Effector memory CD8-positive, alpha-beta T cell (primary cell): ENCODE measurements around the gene HOXC9.

ENCODE experiments used
- ATAC-seq: fragments of 150-1000 bp; cut with Tn5 transposase; replicated peaks from 2 replicates; pipeline ENCODE4 v1.10.0; 2021; ENCODE audit warnings: mild to moderate bottlenecking, moderate library complexity
- DNase-seq, 3 experiments: peaks; one replicate each; pipeline ENCODE4 v3.0.0; 2021
- H3K27ac Mint-ChIP-seq, 2 donors: one replicate each; pipeline ENCODE4 v1.8.0; 2022; ENCODE audit warnings: mild to moderate bottlenecking in 2 of 2, mixed read lengths in 2 of 2, moderate library complexity in 2 of 2
- H3K27me3 Mint-ChIP-seq, 2 donors: one replicate each; pipeline ENCODE4 v1.8.0; 2022; ENCODE audit warnings: mixed read lengths in 2 of 2
- H3K36me3 Mint-ChIP-seq: one replicate; pipeline ENCODE4 v1.8.0; 2022; ENCODE audit warnings: mild to moderate bottlenecking, moderate library complexity, mixed read lengths; ENCODE audit not compliant: insufficient read depth
- H3K4me1 Mint-ChIP-seq, 2 donors: one replicate each; pipeline ENCODE4 v1.8.0; 2022; ENCODE audit warnings: low read depth in 2 of 2, mixed read lengths in 2 of 2
- H3K4me3 Mint-ChIP-seq, 2 donors: one replicate each; pipeline ENCODE4 v1.8.0; 2022; ENCODE audit warnings: mild to moderate bottlenecking in 2 of 2, mixed read lengths in 2 of 2, moderate library complexity in 2 of 2
- H3K9me3 Mint-ChIP-seq, 2 donors: one replicate each; pipeline ENCODE4 v1.8.0; 2022; ENCODE audit warnings: mixed read lengths in 2 of 2

The HOXC9 gene

GRCh38 chr12:54001283-54002187, 1.6 kb downstream of the HOXC9 start:
- Mint-ChIP-seq H3K27me3 (peaks cover 99 to 100% of the 10 kb centered on the region in 2 donors), H3K27ac (no peak overlapping the region), H3K36me3 (peaks cover 13% of the 10 kb centered on the region), H3K4me3 (no peak overlapping the region), H3K9me3 (no peaks in the 10 kb centered on the region), H3K4me1 (peaks cover 14 to 17% of the 10 kb centered on the region in 2 donors)
- no peak for DNase-seq
- ATAC-seq: no peak

GRCh38 chr12:54002278-54002914, 2.4 kb downstream of the HOXC9 start:
- Mint-ChIP-seq H3K9me3 (no peaks in the 10 kb centered on the region), H3K27ac (no peak overlapping the region), H3K4me3 (no peak overlapping the region), H3K27me3 (peaks cover 99 to 100% of the 10 kb centered on the region in 2 donors), H3K36me3 (peaks cover 13% of the 10 kb centered on the region), H3K4me1 (peaks cover 13% of the 10 kb centered on the region in 2 donors)
- DNase-seq (no peak), ATAC-seq (no peak)

GRCh38 chr12:54002915-54003389, 3.0 kb downstream of the HOXC9 start:
- H3K27ac Mint-ChIP-seq: no peak overlapping the region
- H3K36me3 Mint-ChIP-seq: peaks cover 13% of the 10 kb centered on the region
- peaks cover 99 to 100% of the 10 kb centered on the region in 2 donors for H3K27me3 Mint-ChIP-seq
- no peak for ATAC-seq
- H3K4me1 Mint-ChIP-seq: peaks cover 9 to 13% of the 10 kb centered on the region in 2 donors
- DNase-seq: no peak
- no peaks in the 10 kb centered on the region for H3K9me3 Mint-ChIP-seq
- no peak overlapping the region for H3K4me3 Mint-ChIP-seq

GRCh38 chr12:54003625-54004024, 3.7 kb downstream of the HOXC9 start:
- Mint-ChIP-seq H3K4me3 (no peak overlapping the region), H3K27me3 (peaks cover 98 to 100% of the 10 kb centered on the region in 2 donors), H3K27ac (no peak overlapping the region), H3K9me3 (no peaks in the 10 kb centered on the region), H3K4me1 (peaks cover 9 to 13% of the 10 kb centered on the region in 2 donors), H3K36me3 (peaks cover 12% of the 10 kb centered on the region)
- no peak for ATAC-seq
- no peak for DNase-seq

GRCh38 chr12:54004063-54004840, 4.3 kb downstream of the HOXC9 start:
- H3K27me3 Mint-ChIP-seq: peaks cover 98 to 100% of the 10 kb centered on the region in 2 donors
- H3K4me3 Mint-ChIP-seq: no peak overlapping the region
- no peak for DNase-seq
- H3K36me3 Mint-ChIP-seq: peaks cover 14% of the 10 kb centered on the region
- H3K27ac Mint-ChIP-seq: no peak overlapping the region
- peaks cover 11 to 15% of the 10 kb centered on the region in 2 donors for H3K4me1 Mint-ChIP-seq
- H3K9me3 Mint-ChIP-seq: no peaks in the 10 kb centered on the region
- no peak for ATAC-seq

GRCh38 chr12:54004841-54005530, 5.0 kb downstream of the HOXC9 start:
- Mint-ChIP-seq H3K4me3 (no peak overlapping the region), H3K27me3 (peaks cover 98 to 100% of the 10 kb centered on the region in 2 donors), H3K27ac (peak overlapping the region in 1 of 2 donors; percentile 26), H3K4me1 (peaks cover 9 to 18% of the 10 kb centered on the region in 2 donors), H3K36me3 (peaks cover 17% of the 10 kb centered on the region), H3K9me3 (no peaks in the 10 kb centered on the region)
- ATAC-seq (no peak), DNase-seq (no peak)

- Mint-ChIP-seq H3K4me1 (peaks cover 9 to 20% of the 10 kb centered on the region in 2 donors), H3K9me3 (no peaks in the 10 kb centered on the region), H3K27me3 (peaks cover 98 to 100% of the 10 kb centered on the region in 2 donors), H3K4me3 (peak overlapping the region in 1 of 2 donors; percentile 81), H3K27ac (peak overlapping the region in 1 of 2 donors; percentile 26), H3K36me3 (peaks cover 22% of the 10 kb centered on the region)
- no peak for ATAC-seq
- no peak for DNase-seq
Measured at GRCh38 chr12:54005531-54005852, 5.5 kb downstream of the HOXC9 start.

GRCh38 chr12:54005853-54006558, 6.0 kb downstream of the HOXC9 start:
- Mint-ChIP-seq H3K9me3 (no peaks in the 10 kb centered on the region), H3K4me3 (peak overlapping the region; percentile 73 to 81), H3K27me3 (peaks cover 98 to 100% of the 10 kb centered on the region in 2 donors), H3K4me1 (peaks cover 10 to 21% of the 10 kb centered on the region in 2 donors), H3K36me3 (peaks cover 22% of the 10 kb centered on the region), H3K27ac (peak overlapping the region in 1 of 2 donors; percentile 47)
- ATAC-seq (peak; percentile 82), DNase-seq (peak; percentile 84 to 87 (median 87))

- DNase-seq (no peak), ATAC-seq (no peak)
- H3K27me3 Mint-ChIP-seq: peaks cover 98 to 100% of the 10 kb centered on the region in 2 donors
- H3K27ac Mint-ChIP-seq: no peak overlapping the region
- peaks cover 17 to 25% of the 10 kb centered on the region in 2 donors for H3K4me1 Mint-ChIP-seq
- H3K36me3 Mint-ChIP-seq: peaks cover 22% of the 10 kb centered on the region
- no peaks in the 10 kb centered on the region for H3K9me3 Mint-ChIP-seq
- H3K4me3 Mint-ChIP-seq: peak overlapping the region; percentile 73 to 81
Measured at GRCh38 chr12:54006559-54007220, 6.7 kb downstream of the HOXC9 start.

GRCh38 chr12:54007538-54008259, 7.7 kb downstream of the HOXC9 start:
- H3K36me3 Mint-ChIP-seq: peaks cover 25% of the 10 kb centered on the region
- H3K4me1 Mint-ChIP-seq: peaks cover 17 to 23% of the 10 kb centered on the region in 2 donors
- no peak overlapping the region for H3K27ac Mint-ChIP-seq
- no peak overlapping the region for H3K4me3 Mint-ChIP-seq
- no peak for DNase-seq
- peaks cover 98 to 100% of the 10 kb centered on the region in 2 donors for H3K27me3 Mint-ChIP-seq
- H3K9me3 Mint-ChIP-seq: no peaks in the 10 kb centered on the region
- no peak for ATAC-seq

GRCh38 chr12:54008260-54008552, 8.2 kb downstream of the HOXC9 start:
- DNase-seq (no peak), ATAC-seq (no peak)
- peak overlapping the region; percentile 35 to 39 for H3K4me3 Mint-ChIP-seq
- no peaks in the 10 kb centered on the region for H3K9me3 Mint-ChIP-seq
- H3K27me3 Mint-ChIP-seq: peaks cover 98 to 100% of the 10 kb centered on the region in 2 donors
- H3K27ac Mint-ChIP-seq: no peak overlapping the region
- H3K4me1 Mint-ChIP-seq: peaks cover 17 to 23% of the 10 kb centered on the region in 2 donors
- H3K36me3 Mint-ChIP-seq: peaks cover 27% of the 10 kb centered on the region
